Right lobe of liver (tissue), 4 donors: ENCODE measurements around the gene HPX.

Experiments
- POLR2A ChIP-seq: fragments of 450-650 bp; IDR thresholded peaks from one replicate; pipeline ENCODE4 v1.6.1; 2017; ENCODE audit warnings: antibody characterized with exemption, mild to moderate bottlenecking
- TF ChIP-seq, protein P1 (sequence below), 4 donors: fragments of 200-600 bp in 3 of 4; fragments of 450-650 bp in 1 of 4; IDR thresholded peaks; one replicate each; pipeline versions ENCODE4 v1.5.1 to v1.8.0; 2016 to 2022; ENCODE audit warnings: antibody characterized with exemption in 4 of 4, mild to moderate bottlenecking in 2 of 4
- donor health status: DM: no; HTN: no; CAD: no.
- donor health status: DM: no; HTN: no; CAD: no.
- donor health status: DM: no; HTN: yes; CAD: no.

- TF ChIP-seq, protein P1, sequence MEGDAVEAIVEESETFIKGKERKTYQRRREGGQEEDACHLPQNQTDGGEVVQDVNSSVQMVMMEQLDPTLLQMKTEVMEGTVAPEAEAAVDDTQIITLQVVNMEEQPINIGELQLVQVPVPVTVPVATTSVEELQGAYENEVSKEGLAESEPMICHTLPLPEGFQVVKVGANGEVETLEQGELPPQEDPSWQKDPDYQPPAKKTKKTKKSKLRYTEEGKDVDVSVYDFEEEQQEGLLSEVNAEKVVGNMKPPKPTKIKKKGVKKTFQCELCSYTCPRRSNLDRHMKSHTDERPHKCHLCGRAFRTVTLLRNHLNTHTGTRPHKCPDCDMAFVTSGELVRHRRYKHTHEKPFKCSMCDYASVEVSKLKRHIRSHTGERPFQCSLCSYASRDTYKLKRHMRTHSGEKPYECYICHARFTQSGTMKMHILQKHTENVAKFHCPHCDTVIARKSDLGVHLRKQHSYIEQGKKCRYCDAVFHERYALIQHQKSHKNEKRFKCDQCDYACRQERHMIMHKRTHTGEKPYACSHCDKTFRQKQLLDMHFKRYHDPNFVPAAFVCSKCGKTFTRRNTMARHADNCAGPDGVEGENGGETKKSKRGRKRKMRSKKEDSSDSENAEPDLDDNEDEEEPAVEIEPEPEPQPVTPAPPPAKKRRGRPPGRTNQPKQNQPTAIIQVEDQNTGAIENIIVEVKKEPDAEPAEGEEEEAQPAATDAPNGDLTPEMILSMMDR (IDR thresholded peaks at IDR 0.05), result no peak
- no peak for TF ChIP-seq POLR2A
Measured at GRCh38 chr11:6468712-6469495, 28.1 kb upstream of the HPX start.
